HG03565 (cell line): ENCODE results near the gene CRISP3.

ENCODE experiments used
- ATAC-seq: cut with Tn5 transposase; IDR thresholded peaks from one replicate; pipeline ENCODE4 v1.9.1; 2021; ENCODE audit warnings: mild to moderate bottlenecking, moderate library complexity; ENCODE audit not compliant: unreplicated experiment

CRISP3 gene

DNA sequence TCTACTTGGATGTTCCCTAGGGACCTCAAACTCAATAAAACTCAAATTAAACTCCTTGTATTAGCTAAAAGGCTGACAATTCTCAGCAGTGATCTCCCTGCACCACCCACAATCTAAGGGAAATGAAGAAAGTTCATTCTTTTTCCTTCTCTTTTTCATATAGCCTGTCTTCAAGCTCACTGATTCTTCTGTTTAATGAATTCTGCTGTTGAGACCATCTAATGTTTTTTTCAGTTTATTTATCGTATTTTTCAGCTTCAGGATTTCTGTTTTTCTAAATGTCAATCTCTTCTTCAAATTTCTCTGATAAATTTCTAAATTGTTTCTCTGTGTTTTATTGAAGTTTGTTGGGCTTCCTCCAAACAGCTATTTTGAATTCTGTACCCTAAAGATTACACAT, 50.7 kb downstream of the CRISP3 start:
- no peak for ATAC-seq

DNA sequence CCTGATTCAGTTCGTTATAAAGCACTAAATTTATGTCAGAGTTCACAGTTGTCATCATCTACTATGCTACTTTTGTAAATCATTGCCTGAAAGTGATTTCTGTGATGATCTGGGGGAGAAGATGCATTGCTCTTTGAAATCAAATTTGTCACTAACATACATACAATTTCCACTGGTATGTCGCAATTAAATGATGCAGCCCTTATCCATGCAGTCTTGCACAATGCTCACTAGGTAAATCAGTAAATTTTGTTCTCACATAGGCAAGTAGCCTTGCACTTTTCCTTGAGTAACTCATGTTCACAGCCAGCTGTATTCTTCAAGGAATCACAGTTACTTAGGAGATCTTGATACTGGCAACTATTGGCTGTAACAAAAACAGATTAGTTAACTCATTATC, 51.7 kb downstream of the CRISP3 start:
- no peak for ATAC-seq
